H4 (cell line): ENCODE data around the gene TSPAN18. TPM values are rescaled to one million over a fixed set of nuclear protein-coding genes. Genes with fewer than 3 reads are reported as not detected.

Source experiments
- DNase-seq: peaks from one replicate; pipeline ENCODE4 v3.0.0-alpha.2; 2015; ENCODE audit warnings: low spot score
- total RNA-seq: library from RNA; depleted of rRNA; stranded (reverse); fragments of >200 nt; shearing (Covaris generic); gene quantifications from 2 replicates; pipeline ENCODE4 v1.2.3, GENCODE V29; 2014; rRNA removed

The TSPAN18 gene
- 0.83 TPM in 1 of 2 replicates, not detected in the other for total RNA-seq

GRCh38 chr11:44726283-44727113 lies at the start of gene TSPAN18:
Gene TSPAN18 (plus strand): TSS chr11:44726962. CDS start chr11:44906417, 179,455 bp downstream.
- no peak for DNase-seq

GRCh38 chr11:44680982-44681597 lies 45.7 kb upstream of the TSPAN18 start:
- peak; percentile 54 for DNase-seq

- peak; percentile 35 for DNase-seq
These were observed 45.1 kb upstream of the TSPAN18 start for GRCh38 chr11:44681698-44682097.

- DNase-seq, result no peak
These were observed 41.9 kb upstream of the TSPAN18 start for GRCh38 chr11:44684859-44685281.

GRCh38 chr11:44687388-44687787 lies 39.4 kb upstream of the TSPAN18 start:
- DNase-seq, result no peak

GRCh38 chr11:44689265-44689664 lies 37.5 kb upstream of the TSPAN18 start:
- no peak for DNase-seq

GRCh38 chr11:44690651-44691050 lies 36.1 kb upstream of the TSPAN18 start:
- no peak for DNase-seq

- DNase-seq, result no peak
These were observed 34.3 kb upstream of the TSPAN18 start for GRCh38 chr11:44692460-44692859.

GRCh38 chr11:44693654-44694119 lies 33.1 kb upstream of the TSPAN18 start:
- no peak for DNase-seq

GRCh38 chr11:44694443-44694842 lies 32.3 kb upstream of the TSPAN18 start:
- no peak for DNase-seq

- no peak for DNase-seq
These were observed 31.5 kb upstream of the TSPAN18 start for GRCh38 chr11:44695169-44695833.

- DNase-seq, result no peak
These were observed 28.4 kb upstream of the TSPAN18 start for GRCh38 chr11:44698252-44698912.

GRCh38 chr11:44699497-44700408 lies 27.0 kb upstream of the TSPAN18 start:
- DNase-seq, result no peak

GRCh38 chr11:44701276-44701675 lies 25.5 kb upstream of the TSPAN18 start:
- DNase-seq, result no peak

- DNase-seq, result no peak
These were observed 23.9 kb upstream of the TSPAN18 start for GRCh38 chr11:44702889-44703288.

- no peak for DNase-seq
These were observed 19.7 kb upstream of the TSPAN18 start for GRCh38 chr11:44707094-44707493.

- DNase-seq, result no peak
These were observed 18.8 kb upstream of the TSPAN18 start for GRCh38 chr11:44708009-44708408.

- DNase-seq, result no peak
These were observed 18.1 kb upstream of the TSPAN18 start for GRCh38 chr11:44708523-44709280.

GRCh38 chr11:44709281-44709562 lies 17.5 kb upstream of the TSPAN18 start:
- DNase-seq, result no peak

GRCh38 chr11:44709966-44710365 lies 16.8 kb upstream of the TSPAN18 start:
- no peak for DNase-seq
